MCF 10A (cell line): ENCODE data around the gene THAP3. TPM values are rescaled to one million over a fixed set of nuclear protein-coding genes. Genes with fewer than 3 reads are reported as not detected.

Experiments used
- BruUV-seq: library from RNA; stranded (reverse); fragments of 400-500 nt; replicated peaks from 2 replicates; lab custom pipeline; 2021; lab: Mats Ljungman, UMichigan
- CTCF ChIA-PET: fragments of 300-600 bp; sonication (Branson Sonifier 250); formaldehyde crosslinking; extraction: SDS; loops from one replicate; lab custom pipeline; 2021; ENCODE audit warnings: antibody characterized with exemption, inconsistent platforms; lab: Yijun Ruan, JAX
- POLR2A ChIA-PET: fragments of 300-600, 350-650 bp; sonication (Branson Sonifier 250); formaldehyde crosslinking; extraction: SDS; loops from one replicate; lab custom pipeline; 2020; ENCODE audit warnings: antibody characterized with exemption, inconsistent platforms; lab: Yijun Ruan, JAX
- DNase-seq: peaks from one replicate; pipeline ENCODE4 v3.0.0-alpha.2; 2018; ENCODE audit not compliant: unreplicated experiment
- H3K27ac Mint-ChIP-seq: one replicate; pipeline ENCODE4 v1.8.0; 2022; ENCODE audit warnings: mild to moderate bottlenecking, low read depth, mixed read lengths; ENCODE audit not compliant: unreplicated experiment
- H3K27me3 Mint-ChIP-seq: one replicate; pipeline ENCODE4 v1.8.0; 2022; ENCODE audit warnings: mixed read lengths; ENCODE audit not compliant: insufficient read depth, unreplicated experiment
- H3K36me3 Mint-ChIP-seq: one replicate; pipeline ENCODE4 v1.8.0; 2022; ENCODE audit warnings: mild to moderate bottlenecking, moderate library complexity, mixed read lengths; ENCODE audit not compliant: insufficient read depth, unreplicated experiment
- H3K4me1 Mint-ChIP-seq: one replicate; pipeline ENCODE4 v1.8.0; 2022; ENCODE audit warnings: mixed read lengths; ENCODE audit not compliant: insufficient read depth, unreplicated experiment
- H3K4me3 Mint-ChIP-seq: one replicate; pipeline ENCODE4 v1.8.0; 2022; ENCODE audit warnings: mild to moderate bottlenecking, moderate library complexity, mixed read lengths; ENCODE audit not compliant: unreplicated experiment
- H3K9me3 Mint-ChIP-seq: one replicate; pipeline ENCODE4 v1.8.0; 2022; ENCODE audit warnings: mixed read lengths; ENCODE audit not compliant: unreplicated experiment
- intact Hi-C: fragments of 100-400 bp; cut with micrococcal nuclease; formaldehyde crosslinking; loops from 2 replicates; pipeline ENCODE4 v1.14.1; 2022
- total RNA-seq: library from RNA; stranded (reverse); gene quantifications from 2 replicates; pipeline ENCODE4 v1.2.3, GENCODE V29; 2022
- TF ChIP-seq, protein P1 (sequence below): fragments of 200-600 bp; IDR thresholded peaks from one replicate; pipeline ENCODE4 v1.8.0; 2022; ENCODE audit warnings: antibody characterized with exemption, mild to moderate bottlenecking; ENCODE audit not compliant: unreplicated experiment

Gene THAP3
- total RNA-seq, 1 experiment from 2014 or later, result 14.7 TPM

GRCh38 chr1:6666696-6667095, 42.0 kb downstream of the THAP3 start:
- TF ChIP-seq, protein P1, sequence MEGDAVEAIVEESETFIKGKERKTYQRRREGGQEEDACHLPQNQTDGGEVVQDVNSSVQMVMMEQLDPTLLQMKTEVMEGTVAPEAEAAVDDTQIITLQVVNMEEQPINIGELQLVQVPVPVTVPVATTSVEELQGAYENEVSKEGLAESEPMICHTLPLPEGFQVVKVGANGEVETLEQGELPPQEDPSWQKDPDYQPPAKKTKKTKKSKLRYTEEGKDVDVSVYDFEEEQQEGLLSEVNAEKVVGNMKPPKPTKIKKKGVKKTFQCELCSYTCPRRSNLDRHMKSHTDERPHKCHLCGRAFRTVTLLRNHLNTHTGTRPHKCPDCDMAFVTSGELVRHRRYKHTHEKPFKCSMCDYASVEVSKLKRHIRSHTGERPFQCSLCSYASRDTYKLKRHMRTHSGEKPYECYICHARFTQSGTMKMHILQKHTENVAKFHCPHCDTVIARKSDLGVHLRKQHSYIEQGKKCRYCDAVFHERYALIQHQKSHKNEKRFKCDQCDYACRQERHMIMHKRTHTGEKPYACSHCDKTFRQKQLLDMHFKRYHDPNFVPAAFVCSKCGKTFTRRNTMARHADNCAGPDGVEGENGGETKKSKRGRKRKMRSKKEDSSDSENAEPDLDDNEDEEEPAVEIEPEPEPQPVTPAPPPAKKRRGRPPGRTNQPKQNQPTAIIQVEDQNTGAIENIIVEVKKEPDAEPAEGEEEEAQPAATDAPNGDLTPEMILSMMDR, result no peak
- Mint-ChIP-seq H3K36me3 (peaks cover 72% of the 10 kb centered on the region), H3K9me3 (no peaks in the 10 kb centered on the region), H3K4me1 (no peaks in the 10 kb centered on the region), H3K27me3 (no peaks in the 10 kb centered on the region), H3K4me3 (no peak overlapping the region), H3K27ac (no peak overlapping the region)
- no TSS peak for BruUV-seq
- DNase-seq, result no peak
- POLR2A ChIA-PET, result interaction anchor here (0.9 kb wide), 1 partner anchor 9 kb away, joined by 4 read pairs; no protein-coding TSS in a partner anchor
- intact Hi-C loops, result no loop called here
- CTCF ChIA-PET, result interaction anchor here (1.2 kb wide), 1 partner anchor 22 kb away, joined by 3 read pairs; no protein-coding TSS in a partner anchor

- ChIA-PET CTCF (interaction anchor here (1.2 kb wide), 1 partner anchor 23 kb away, joined by 3 read pairs; no protein-coding TSS in a partner anchor), POLR2A (interaction anchor here (0.6 to 0.9 kb wide), 2 partner anchors 10 to 34 kb away, joined by 3 to 4 read pairs; partner anchors contain the start of gene DNAJC11)
- no peak for DNase-seq
- intact Hi-C loops, result no loop called here
- H3K27me3 Mint-ChIP-seq, result no peaks in the 10 kb centered on the region
- no peak overlapping the region for H3K27ac Mint-ChIP-seq
- BruUV-seq, result no TSS peak
- no peaks in the 10 kb centered on the region for H3K4me1 Mint-ChIP-seq
- H3K36me3 Mint-ChIP-seq, result peaks cover 77% of the 10 kb centered on the region
- no peak overlapping the region for H3K4me3 Mint-ChIP-seq
- no peaks in the 10 kb centered on the region for H3K9me3 Mint-ChIP-seq
- TF ChIP-seq, protein P1, result no peak
Measured at GRCh38 chr1:6667139-6667538, 42.5 kb downstream of the THAP3 start.

DNA sequence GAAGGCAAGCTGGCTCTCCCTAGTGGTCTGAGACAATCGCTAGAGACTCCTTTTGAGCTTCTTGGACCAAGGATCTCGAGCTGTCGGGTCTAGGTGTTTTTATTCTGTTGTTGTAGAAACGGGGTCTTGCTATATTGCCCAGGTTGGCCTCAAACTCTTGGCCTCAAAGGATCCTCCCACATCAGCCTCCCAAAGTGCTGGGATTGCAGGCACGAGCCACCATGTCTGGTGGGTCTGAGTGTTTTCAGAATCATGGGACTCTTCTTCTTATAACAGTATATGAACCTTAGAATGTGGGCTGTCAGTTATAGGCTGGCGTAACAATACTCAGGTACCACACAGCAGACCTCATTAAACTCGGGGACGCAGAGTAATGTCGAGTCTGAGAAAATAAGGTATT, 43.8 kb downstream of the THAP3 start:
- H3K27ac Mint-ChIP-seq, result no peak overlapping the region
- H3K4me3 Mint-ChIP-seq, result no peak overlapping the region
- H3K36me3 Mint-ChIP-seq, result peaks cover 75% of the 10 kb centered on the region
- TF ChIP-seq, protein P1, result no peak
- no peaks in the 10 kb centered on the region for H3K27me3 Mint-ChIP-seq
- intact Hi-C loops, result no loop called here
- no TSS peak for BruUV-seq
- CTCF ChIA-PET, result interaction anchor here (0.8 kb wide), 1 partner anchor 36 kb away, joined by 5 read pairs; no protein-coding TSS in a partner anchor
- no peaks in the 10 kb centered on the region for H3K9me3 Mint-ChIP-seq
- no peaks in the 10 kb centered on the region for H3K4me1 Mint-ChIP-seq
- POLR2A ChIA-PET, result no interaction called here
- no peak for DNase-seq

- H3K4me3 Mint-ChIP-seq, result no peak overlapping the region
- no peaks in the 10 kb centered on the region for H3K9me3 Mint-ChIP-seq
- DNase-seq, result no peak
- POLR2A ChIA-PET, result interaction anchor here (1.1 kb wide), 1 partner anchor 10 kb away, joined by 6 read pairs; no protein-coding TSS in a partner anchor
- H3K27ac Mint-ChIP-seq, result no peak overlapping the region
- CTCF ChIA-PET, result interaction anchor here (1.1 kb wide), 1 partner anchor 30 kb away, joined by 4 read pairs; no protein-coding TSS in a partner anchor
- H3K4me1 Mint-ChIP-seq, result no peaks in the 10 kb centered on the region
- H3K27me3 Mint-ChIP-seq, result no peaks in the 10 kb centered on the region
- H3K36me3 Mint-ChIP-seq, result peaks cover 84% of the 10 kb centered on the region
- no TSS peak for BruUV-seq
- intact Hi-C loops, result no loop called here
- TF ChIP-seq, protein P1, result no peak
Measured at GRCh38 chr1:6672558-6672957, 47.9 kb downstream of the THAP3 start.
